Skin of body (tissue), 2 donors: ENCODE results near the gene SAA2. TPM values are rescaled to one million over a fixed set of nuclear protein-coding genes. Genes with fewer than 3 reads are reported as not detected.
"Not testable (repeated sequence)": the region's sequence is repeated elsewhere in the genome, so short reads cannot be mapped to it uniquely, and the experiment has no call there.

Experiments used
- DNase-seq: peaks from one replicate; lab custom pipeline; 2025; lab: John Stamatoyannopoulos, UW
- total RNA-seq: library from RNA; depleted of rRNA; stranded (reverse); fragments of >200 nt; gene quantifications from one replicate; pipeline ENCODE4 v1.2.3, GENCODE V29; 2014

SAA2 gene
- total RNA-seq, 1 donor from 2014 or later, result 0.69 TPM

GRCh38 chr11:18253233-18253632 is 4.8 kb upstream of the SAA2 start:
- DNase-seq, result no peak

DNA sequence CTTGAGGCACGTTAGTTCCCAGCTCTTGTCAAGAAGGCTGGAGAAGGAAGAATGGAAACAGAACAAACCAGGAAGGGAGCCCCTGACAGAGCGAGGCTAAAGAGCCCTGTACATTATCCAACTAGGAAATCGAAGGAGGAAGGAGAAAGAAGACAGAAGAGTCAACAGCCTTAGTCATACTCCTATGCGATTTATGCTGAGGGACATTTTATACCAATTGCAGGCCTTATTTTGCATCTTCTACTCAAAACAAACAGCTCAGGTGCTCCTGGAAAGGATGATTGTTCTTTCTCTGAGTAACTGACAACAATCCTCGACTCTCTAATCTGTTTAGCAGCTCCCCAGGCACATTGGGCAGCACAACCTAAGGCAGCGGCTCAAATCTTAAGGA is 1.3 kb downstream of the SAA2 start:
- DNase-seq, result not testable (repeated sequence)

DNA sequence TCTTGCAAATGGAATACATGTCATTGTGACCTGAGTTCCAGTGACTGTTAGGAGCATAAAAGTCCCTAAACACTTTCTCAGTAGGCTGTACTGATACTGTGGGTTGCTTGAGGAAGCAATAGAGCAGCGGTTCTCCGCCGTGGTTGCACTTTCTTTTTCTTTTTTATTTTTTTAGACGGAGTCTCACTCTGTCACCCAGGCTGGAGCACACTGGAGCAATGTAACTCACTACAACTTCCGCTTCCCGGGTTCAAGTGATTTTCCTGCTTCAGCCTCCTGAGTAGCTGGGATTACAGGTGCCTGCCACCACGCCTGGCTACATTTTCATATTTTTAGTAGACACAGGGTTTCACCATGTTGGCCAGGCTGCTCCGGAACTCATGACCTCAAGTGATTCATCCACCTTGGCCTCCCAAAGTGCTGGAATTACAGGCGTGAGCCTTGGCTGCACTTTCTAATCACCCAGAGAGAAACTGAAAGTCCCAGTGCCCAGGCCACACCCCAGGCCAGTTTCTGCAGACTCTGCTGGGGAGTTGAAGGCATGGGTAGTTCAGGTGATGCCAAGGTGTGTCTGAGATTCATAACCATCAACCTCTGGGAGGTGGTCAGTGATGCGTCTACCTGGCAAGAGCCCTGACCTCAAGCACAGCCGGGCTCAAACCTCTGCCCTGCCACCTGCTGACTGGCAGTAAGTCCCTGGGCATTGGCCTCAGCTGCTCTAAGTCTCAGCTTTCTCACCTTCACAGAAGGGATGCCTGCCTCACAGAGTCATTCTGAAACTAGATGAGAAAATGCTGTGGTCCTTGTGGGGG is 1.9 kb downstream of the SAA2 start:
- not testable (repeated sequence) for DNase-seq

GRCh38 chr11:18245396-18245795 is 3.1 kb downstream of the SAA2 start:
- no peak for DNase-seq

GRCh38 chr11:18243783-18244362 is 4.6 kb downstream of the SAA2 start:
- DNase-seq, result no peak

- DNase-seq, result no peak
Observed at GRCh38 chr11:18239655-18240054, 8.8 kb downstream of the SAA2 start.

DNA sequence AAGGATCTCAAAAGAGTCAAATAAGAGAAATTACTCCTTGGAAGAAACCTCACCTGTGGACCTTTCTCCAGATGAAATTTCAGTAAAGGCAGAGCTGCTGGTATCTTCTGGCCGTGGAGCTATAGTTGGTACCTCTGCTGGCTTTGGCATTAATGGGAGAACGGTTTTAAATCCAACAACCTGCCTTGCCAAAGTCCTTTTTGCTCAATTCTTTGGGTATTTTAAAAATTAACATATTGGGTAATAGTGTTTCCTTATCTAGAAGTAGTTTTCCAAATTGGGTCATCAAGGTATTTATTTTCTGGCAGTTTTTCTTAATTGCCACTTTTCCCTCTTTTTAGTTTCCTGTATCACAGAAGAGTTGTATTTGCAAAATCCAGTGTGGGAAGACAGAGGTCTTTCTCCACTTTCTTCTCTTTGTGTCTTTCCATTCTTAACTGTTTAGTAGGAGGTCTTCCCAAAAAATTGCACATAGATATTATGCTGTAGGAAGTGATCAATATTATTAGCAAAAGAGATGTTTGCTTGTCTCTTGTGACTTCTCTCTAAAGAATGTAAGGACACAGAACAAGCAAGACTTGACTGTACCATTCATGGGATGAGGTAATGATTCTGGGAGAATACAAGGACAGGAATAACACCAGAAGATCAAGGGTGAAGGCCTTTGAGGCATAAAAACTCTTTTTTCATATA is 11.7 kb downstream of the SAA2 start, which contains the start of gene SAA4:
Gene SAA4 (minus strand): TSS at position 139 of the 693 bp plus-strand sequence. CDS start 876 bp downstream, outside the sequence.
- no peak for DNase-seq

- DNase-seq, result no peak
Observed at GRCh38 chr11:18235394-18236334, 12.8 kb downstream of the SAA2 start.

DNA sequence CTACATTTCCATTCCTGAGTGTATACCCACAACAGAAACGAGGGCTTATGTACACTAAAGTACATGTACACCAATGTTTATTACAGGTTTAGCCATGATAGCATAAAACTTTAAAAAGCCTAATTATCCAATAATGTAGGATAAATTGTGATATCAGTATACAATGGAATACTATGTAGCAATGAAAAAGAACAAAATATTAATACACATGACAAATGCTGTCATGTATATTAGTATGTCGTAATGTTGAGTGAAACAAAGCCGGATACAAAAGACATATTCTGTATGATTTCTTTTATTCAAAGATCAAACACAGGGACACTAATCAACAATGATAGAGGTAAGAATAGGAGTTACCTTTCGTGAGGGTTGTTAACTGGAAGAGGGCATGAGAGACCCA is 14.6 kb downstream of the SAA2 start:
- DNase-seq, result no peak

DNA sequence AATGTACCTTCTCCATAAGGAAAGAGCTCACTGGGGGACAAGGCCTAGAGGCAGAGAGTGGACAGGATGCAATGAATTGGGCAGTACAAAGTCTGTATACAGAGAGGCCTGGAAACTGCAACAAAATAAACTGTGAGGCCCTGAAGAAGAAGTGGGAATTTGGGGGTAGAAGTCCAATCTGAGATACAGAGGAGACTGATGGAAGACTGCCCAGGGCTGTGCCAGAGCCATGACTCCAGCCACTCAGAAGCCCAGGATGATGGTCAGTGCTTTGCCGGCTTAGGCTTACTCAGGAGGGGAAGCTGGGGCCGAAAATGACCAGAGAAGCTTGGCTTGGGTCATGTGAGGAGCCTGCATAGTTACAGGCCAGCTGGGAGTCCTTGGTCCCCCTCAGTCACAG is 17.6 kb downstream of the SAA2 start:
- DNase-seq, result no peak

GRCh38 chr11:18229501-18229900 is 19.0 kb downstream of the SAA2 start:
- DNase-seq, result no peak

DNA sequence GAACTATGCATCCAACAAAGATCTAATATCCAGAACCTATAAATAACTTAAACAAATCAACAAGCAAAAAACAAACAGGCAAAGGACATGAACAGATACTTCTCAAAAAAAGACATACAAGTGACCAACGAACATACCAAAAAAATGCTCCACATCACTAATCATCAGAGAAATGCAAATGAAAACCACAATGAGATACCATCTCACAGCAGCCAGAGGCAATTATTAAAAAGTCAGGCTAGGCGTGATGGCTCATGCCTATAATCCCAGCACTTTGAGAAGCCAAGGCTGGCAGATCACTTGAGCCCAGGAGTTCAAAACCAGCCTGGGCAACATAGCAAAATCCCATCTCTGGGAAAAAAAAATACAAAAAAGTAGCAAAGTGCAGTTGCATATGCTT is 22.6 kb downstream of the SAA2 start:
- no peak for DNase-seq

- DNase-seq, result no peak
Observed at GRCh38 chr11:18223591-18224387, 24.7 kb downstream of the SAA2 start.

DNA sequence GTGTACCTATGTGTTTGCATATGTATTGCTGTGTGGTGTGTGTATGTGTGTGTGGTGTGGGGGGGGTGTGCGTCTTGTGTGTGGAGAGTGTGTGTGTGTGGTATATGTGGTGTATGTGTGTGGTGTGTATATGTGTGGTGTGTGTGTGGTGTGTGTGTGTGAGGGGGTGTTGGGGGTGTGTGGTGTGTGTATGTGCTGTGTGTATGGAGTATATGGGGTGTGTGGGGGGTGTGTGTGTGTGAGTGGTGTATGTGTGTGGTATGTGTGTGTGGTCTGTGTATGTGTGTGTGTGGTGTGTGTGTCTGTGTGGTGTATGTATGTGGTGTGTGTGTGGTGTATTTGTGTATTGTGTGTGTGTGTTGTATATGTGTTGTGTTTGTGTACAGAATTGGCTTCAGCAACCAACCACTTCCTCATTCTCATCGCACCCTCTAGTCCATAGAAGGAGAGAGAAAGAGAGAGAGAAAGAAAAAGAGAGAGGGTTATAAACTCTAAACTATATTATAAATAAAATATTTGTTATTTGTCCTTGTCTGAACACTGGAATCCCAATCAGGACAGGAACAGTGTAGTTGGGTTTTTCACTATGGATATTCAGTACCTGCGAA is 25.6 kb downstream of the SAA2 start:
- no peak for DNase-seq

DNA sequence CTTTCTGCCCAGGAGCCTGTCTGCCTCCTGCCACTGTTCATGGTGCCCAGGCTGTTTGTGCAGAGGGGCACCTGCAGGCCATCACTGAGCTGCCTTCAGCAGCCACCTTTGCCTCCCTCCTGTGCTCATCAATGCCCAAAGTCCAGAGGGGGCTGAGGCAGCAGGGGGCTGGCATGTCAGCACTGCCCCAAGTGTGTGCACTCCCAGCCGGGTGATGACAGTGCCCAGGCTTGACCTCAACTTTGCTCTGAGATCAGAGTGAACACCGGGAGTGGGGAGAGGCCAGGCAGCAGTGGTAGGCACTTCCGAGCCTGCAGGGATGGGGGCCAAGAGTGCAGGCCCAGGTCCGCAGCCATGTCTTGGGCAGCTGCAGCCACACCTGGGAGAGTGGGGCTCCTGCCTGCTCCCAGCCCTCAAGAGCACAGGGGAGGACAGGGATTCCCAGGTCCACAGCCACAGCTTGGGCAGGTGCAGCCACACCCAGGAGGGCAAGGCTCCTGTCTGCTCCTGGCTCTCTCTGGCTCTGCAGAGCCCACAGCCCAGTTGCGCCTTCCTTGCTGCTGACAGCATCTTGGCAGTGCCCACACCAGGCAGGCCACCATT is 27.1 kb downstream of the SAA2 start:
- no peak for DNase-seq

GRCh38 chr11:18209058-18209457 is 39.4 kb downstream of the SAA2 start:
- DNase-seq, result no peak

- no peak for DNase-seq
Observed at GRCh38 chr11:18204771-18205170, 43.7 kb downstream of the SAA2 start.

- no peak for DNase-seq
Observed at GRCh38 chr11:18204220-18204619, 44.2 kb downstream of the SAA2 start.

DNA sequence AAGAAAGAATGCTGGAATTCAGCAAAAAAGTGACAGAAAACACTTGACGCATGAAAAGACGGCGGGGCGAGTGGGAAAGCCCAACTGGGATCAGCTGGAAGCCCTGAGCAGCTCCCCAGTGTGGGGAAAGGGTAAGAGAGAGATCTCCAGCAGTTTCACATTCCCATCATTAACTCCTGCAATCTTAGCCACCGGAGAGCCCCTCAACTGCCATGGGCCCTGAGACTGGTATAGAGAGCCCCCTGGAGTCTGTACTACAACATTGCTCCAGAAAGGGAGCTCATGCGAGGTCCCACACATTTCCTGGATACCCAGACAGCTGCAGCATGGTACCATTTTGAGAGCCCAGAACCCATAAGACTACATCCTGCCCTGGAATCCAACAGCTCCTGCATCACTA is 44.7 kb downstream of the SAA2 start:
- no peak for DNase-seq

DNA sequence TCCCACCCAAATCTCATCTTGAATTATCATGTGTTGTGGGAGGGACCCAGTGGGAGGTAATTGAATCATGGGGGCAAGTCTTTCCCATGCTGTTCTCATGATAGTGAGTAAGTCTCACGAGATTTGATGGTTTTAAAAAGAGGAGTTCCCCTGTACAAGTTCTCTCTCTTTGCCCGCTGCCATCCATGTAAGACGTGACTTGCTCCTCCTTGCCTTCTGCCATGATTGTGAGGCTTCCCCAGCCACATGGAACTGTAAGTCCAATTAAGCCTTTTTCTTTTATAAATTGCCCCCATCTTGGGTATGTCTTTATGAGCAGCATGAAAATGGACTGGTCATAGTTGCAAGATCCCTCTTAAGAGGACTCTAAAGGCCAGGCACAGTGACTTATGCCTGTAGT is 50.7 kb downstream of the SAA2 start:
- DNase-seq, result not testable (repeated sequence)
